EL (cell line): ENCODE results near the gene USP21.

Experiments used
- DNase-seq: peaks from one replicate; pipeline ENCODE4 v3.0.0-alpha.2; 2016

The USP21 gene

DNA sequence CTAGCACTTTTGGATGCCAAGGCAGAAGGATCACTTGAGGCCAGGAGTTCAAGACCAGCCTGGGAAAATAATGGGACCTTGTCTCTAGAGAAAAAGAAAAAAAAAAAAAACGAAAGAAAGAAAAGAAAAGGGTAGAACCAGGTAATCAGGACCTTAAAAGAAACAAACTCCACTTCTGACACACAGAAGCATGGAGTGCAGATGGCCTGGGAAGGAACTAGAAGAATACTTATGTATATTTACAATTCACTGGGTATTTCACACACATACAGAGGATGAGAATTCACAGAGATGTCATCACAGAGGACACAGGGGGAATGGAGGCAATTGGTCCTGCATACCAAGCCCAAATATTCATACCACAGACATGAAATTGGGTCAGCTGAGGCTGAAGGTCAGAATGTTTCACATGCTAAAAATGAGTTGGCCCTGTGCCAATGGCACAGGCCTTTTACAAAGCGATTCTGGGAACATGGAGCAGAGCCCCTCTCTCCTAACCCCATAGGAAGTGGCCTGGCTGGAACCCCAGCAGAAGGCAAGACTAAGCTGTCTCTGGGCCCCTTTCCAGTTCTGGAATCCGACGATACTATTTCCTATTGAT, 13.6 kb downstream of the USP21 start:
- DNase-seq = peak; percentile 95

DNA sequence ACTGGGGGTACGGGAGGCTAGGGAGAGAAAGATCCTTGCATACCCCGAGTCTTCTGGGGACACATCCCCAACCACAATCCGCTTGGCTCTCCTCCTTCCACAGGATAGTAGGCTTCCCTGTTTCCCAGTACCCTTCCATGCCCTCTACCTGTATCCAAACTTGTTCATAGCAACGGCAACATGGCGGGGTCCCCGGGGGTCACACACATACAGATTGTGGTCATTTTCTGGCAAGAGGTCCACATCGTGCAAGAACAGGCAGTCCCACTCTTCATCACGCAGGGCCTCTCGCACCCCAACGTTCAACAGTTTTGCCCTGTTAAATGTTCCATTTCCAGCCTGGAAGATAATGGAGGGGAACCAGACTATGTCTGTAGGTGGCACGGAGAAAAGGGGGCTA, 14.4 kb downstream of the USP21 start:
- no peak for DNase-seq

GRCh38 chr1:161174911-161175310, 15.6 kb downstream of the USP21 start:
- DNase-seq = no peak

GRCh38 chr1:161175771-161176453, 16.6 kb downstream of the USP21 start:
- no peak for DNase-seq

GRCh38 chr1:161176468-161177111, 17.3 kb downstream of the USP21 start:
- DNase-seq = no peak

DNA sequence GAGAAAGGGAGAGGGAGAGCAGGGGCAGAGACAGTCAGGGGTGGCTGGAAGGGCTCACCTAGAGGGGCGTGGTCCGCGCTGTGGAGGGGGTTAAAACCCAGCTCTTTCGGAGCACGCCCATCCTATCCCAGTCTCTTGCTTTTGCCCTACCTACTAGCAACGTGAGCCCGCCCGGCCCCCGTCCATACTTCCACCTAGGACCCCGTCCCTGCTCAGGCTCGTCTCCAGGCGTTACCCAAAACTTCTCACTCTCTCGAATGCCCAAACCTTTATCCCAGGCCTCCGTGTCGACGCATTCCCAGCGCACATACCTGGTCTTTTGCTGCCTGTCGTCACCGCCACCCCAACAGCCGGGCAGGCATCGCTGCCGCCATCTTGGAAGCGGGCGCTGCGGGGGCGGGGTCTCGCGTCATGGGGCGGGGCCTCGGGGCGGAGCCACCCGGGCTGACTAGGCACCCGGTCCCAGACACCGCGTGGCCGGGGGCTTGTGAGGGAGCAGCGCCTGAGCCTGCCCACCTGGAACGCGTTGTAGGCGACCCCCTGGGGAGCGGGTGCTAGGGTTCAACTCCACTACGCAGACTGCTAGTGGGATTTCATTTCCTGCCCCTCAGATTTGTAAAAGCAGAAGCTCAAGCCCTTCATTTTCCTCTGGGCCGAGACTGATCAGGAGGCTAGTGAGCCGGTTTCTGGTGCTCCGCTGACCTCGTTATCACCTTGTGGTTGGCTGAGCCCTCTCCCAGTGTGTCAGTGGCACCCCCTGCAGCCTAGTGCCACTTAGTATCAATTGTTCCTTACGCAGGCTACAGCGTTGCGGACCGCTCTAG, 18.0 kb downstream of the USP21 start, which contains the start of gene B4GALT3:
Gene B4GALT3, minus strand, starts transcription at position 396 of the 824 bp plus-strand sequence. CDS start 1,447 bp downstream, outside the sequence.
- peak; percentile 77 for DNase-seq

DNA sequence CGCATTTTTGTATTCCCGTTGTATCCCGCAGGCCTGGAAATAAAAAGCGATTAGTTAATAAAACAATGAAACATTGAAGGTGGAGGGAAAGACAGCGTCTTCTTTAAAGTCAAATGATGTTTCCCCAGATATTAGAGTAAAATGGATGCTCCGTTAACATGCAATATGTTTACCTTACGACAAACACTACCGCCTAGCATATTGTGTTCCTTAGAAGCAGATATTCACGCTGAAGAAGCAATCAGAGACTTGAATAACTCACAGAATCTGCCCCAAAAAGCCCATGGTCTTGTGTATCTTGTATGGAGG, 18.6 kb downstream of the USP21 start:
- no peak for DNase-seq

- DNase-seq = no peak
These were observed 20.4 kb downstream of the USP21 start for GRCh38 chr1:161179698-161180097.

DNA sequence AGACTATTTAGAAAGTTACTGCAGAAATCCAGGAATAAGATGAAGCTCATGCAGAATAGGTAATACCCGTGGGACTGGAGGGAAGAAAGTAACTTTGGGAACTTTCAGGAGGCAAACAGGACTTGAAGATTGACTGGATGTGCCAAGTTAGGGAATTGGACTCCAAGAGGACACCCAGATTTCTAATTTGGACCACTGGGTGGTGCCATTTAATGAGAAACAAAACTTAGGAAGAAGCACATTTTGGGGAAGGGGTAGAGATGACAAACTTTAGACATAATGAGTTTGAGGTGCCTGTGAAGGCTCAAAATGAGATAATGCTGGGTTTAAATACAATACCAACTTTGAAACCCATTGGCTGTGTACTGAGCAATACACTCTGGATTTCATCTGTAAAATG, 21.3 kb downstream of the USP21 start:
- DNase-seq = no peak

DNA sequence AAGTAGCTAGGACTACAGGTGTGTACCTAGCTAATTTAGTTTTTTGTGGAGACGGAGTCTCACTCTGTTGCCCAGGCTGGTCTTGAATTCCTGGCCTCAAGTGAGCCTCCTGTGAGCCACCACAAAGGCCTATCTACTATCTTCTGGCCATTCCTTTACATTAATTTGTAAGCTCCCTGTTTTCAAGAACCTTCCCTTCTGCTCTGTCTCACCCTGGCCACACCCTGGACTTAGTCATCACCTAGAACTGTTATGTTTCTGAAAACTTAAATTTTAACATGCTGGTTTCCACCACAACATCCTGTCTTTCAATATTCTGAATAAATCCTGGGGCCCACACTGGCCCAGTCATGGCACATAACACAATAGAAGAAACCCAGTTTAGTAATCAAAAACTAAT, 22.9 kb downstream of the USP21 start:
- DNase-seq = peak; percentile 63

DNA sequence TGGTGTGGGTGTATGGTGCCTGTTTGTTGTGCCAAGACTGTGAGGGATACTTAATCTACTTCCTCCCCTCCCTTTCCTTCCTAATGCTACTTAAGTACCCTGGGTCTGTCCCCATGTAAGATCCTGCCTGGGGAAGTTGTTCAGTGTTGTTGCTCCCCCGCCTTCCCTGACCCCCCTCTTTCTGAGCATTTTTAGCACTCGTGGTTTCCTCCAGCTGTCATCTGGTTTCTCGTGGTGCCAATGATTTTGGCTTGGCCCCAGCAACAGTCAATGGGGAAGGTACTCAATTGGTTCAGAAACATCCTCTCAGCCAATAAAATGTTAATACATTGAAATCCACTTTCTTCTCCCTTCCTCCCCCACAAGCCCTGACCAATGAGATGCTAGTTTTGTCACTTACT, 26.0 kb downstream of the USP21 start:
- peak; percentile 46 for DNase-seq

DNA sequence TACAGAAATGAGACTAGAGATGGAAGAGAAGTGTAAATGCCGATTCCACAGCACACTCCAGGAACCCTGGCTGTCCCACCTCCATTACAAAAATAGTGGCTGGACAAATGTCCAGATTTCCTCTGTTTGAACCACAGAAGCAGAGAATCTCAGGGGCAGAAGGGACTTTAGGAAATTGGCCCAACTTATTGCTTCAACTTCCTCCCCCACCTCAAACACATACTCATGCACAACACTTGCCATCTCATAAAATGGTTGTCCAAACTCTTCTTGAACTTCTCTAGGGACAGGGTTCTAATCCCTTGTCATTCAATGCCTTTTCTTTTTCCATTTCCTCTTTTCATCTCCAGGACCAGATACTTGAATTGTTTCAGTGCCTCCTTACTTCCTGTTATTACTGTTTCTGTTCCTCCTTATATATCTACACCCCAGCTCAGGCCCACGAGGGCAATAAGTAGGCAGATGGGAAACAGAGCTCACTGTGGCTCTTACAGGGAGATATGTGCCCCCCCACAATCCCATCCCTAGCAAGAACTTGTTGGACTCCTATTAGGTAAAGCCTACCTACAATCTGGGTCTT, 26.5 kb downstream of the USP21 start:
- DNase-seq = no peak

- no peak for DNase-seq
These were observed 28.0 kb downstream of the USP21 start for GRCh38 chr1:161187311-161187710.

GRCh38 chr1:161188381-161188780, 29.1 kb downstream of the USP21 start:
- no peak for DNase-seq

GRCh38 chr1:161189036-161189435, 29.7 kb downstream of the USP21 start:
- DNase-seq = no peak

DNA sequence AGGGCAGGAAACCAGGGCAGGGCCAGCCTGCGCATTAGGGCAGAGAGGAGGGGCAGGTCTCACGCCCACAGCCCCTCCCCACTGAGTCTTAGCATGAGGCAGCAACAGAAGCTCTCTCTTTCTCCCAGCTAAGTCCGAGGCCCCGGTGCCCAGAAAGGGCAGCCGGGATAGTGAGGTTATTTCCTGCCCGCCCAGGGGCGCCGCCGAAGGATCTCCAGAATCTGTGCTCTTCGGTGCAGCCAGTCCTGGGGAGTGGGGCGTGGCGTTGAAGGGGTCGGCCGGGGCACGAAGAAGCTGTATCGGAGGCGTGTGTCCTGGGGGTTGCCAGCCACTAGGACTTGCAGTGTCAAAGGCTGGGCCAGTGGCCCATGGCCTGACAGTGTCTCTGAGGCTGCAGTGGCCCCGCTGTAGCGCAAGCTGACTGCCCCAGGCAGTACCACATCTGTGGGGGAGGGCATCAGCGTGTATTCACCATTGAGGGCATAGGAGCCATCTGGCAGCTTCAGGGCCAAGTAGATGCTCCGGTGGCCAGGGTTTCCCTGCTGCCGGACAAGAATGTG, 31.7 kb downstream of the USP21 start:
- DNase-seq = no peak

DNA sequence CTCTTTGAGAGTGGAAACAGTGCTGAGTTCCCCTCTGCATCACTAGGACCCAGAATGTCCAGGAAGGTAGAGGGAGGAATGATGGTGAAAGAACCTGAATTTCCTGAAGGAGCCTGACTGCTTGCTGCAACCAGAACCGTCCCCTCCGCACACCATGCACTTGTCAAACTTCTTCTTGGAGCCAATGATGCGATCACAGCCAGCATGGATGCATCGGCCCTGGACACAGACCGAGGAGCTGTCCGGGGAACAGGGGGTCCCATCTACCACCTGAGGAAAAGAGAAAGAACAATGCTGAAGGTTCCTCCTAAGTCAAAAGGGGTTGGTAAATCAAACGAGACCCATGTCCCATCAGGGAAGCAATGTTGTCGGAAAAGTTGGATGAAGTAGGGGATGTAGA, 32.7 kb downstream of the USP21 start:
- no peak for DNase-seq

DNA sequence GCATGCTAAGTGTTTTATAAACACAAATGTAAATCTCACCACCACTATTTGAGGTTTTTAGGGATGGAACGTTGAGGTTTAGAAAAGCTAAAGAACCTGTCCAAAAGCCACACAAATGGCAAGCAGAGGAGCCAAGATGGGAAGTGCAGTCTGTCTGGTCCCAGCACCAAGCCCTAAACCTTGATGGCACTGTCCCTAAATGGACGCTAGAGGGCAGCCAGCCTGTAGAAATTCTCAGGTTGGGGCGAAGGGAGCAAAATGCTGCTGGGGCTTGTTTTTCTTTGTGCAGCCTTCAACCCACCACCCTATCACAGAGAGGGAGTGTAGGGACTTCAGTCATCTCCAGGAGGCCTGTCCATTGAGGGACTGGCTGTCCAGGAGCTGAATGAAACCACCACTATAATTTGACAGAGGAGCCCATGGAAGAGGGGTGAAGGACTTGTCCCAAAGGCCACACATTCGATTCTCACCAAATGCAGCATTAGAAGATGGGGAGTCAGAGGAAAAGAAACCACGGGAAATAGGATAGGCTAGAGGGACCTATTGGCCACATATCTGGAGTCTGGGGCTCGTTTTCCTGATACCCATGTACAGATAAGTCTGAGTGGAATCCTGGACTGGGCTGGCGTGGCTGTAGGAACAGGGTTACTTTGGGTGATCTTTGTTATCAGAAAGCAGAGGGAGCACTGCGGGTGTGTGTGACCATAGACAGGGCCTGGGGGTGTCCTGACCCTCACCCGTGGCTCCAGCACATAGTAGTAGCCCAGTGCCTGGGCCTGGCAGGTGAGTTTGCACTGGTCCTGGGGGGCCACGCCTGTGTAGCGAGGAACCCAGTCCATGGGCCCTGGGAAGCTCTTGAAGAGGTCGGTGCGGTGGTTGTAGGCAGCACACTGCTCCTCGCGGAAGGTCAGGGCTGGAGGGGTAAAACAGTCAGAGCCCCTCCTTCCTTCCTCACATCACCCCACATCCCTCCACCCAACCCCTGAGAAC, 33.5 kb downstream of the USP21 start:
- DNase-seq = peak; percentile 68

GRCh38 chr1:161193561-161194235, 34.4 kb downstream of the USP21 start:
- no peak for DNase-seq

DNA sequence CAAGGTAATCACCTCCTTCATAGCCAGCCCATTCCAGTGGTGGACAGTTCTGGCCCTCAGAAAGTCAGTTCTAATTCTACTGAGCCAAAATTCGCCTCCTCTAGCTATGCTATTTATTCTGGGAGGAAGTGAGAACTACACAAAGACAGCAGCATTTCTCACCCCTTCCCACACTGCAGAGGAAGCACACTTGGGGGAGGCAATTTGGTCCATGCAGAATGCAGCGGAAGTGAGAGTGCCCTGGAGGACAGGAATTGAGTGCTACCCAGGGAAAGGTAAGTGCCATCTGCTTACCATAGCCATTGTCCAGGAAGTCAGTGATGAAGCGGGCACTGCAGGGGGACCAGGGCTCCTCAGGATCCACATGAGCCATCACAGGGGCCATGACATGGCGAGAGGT, 35.9 kb downstream of the USP21 start:
- DNase-seq = no peak

DNA sequence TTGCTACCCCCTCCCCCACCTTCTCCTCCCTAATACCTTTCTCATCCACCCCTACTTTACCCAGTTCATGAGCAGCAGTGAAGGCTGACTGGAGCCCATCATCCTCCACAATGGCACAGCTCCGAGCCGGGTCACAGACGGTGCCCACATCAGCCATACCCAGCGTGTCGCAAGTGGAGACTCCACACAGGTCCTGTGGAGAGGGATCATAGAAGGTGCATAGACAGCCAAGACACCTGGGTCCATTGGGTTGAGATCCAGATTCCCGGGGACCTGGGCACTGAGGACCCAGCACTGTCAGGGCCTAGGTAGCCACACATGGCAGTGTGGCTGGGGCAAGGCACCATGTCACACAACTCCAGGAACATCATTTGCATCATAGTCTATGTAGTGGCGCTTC, 36.8 kb downstream of the USP21 start:
- DNase-seq = no peak
